K562 (cell line): ENCODE measurements around the gene PANX1. TPM values are rescaled to one million over a fixed set of nuclear protein-coding genes. Genes with fewer than 3 reads are reported as not detected.

Experiments used
- ATAC-seq: fragments of 200-7000 bp; cut with Tn5 transposase; 3 replicates; pipeline ENCODE4 v1.9.1; 2020; ENCODE audit warnings: moderate library complexity
- BruUV-seq: library from RNA; stranded (reverse); fragments of 400-500 nt; replicated peaks from 2 replicates; lab custom pipeline; 2021; lab: Mats Ljungman, UMichigan
- CTCF ChIA-PET: fragments of 300-600 bp; formaldehyde crosslinking; extraction: SDS; loops from one replicate; lab custom pipeline; 2021; ENCODE audit warnings: low intra/inter-chr PET ratio; lab: Yijun Ruan, JAX
- POLR2A ChIA-PET: fragments of 300-600, 350-650 bp; sonication (Branson Sonifier 250); formaldehyde crosslinking; extraction: SDS; loops from one replicate; lab custom pipeline; 2021; ENCODE audit warnings: antibody characterized with exemption, inconsistent platforms; lab: Yijun Ruan, JAX
- DNase-seq, 4 experiments: peaks; one replicate each; pipeline versions ENCODE4 v3.0.0 to v3.0.0-alpha.2; 2011 to 2018; ENCODE audit warnings: low spot score in 3 of 4, mixed read lengths in 3 of 4; ENCODE audit errors: extremely low read depth in 1 of 4
- FAIRE-seq: peaks from 2 replicates; lab custom pipeline; 2011; peaks lifted over from hg19 to GRCh38; lab: Jason Lieb, UNC
- H2AFZ ChIP-seq: 2 replicates; pipeline ENCODE4 v1.6.0; 2011; ENCODE audit warnings: low read depth, low read length, control low read depth, inconsistent platforms
- H3K27ac ChIP-seq: fragments of 200-600 bp; 3 replicates; pipeline ENCODE4 v1.8.0; 2011; ENCODE audit warnings: low read depth, mild to moderate bottlenecking, control low read depth, inconsistent platforms, low read length, moderate library complexity, mixed read lengths; ENCODE audit errors: extremely low read depth
- H3K27me3 ChIP-seq, 2 experiments: fragments of 300-600 bp in 1 of 2; 2 replicates in 1 of 2; 3 replicates in 1 of 2; pipeline versions ENCODE4 v1.6.0 to v1.8.0; 2011; ENCODE audit warnings: inconsistent platforms in 2 of 2, low read length in 2 of 2, mild to moderate bottlenecking in 1 of 2, mixed read lengths in 1 of 2, moderate library complexity in 1 of 2; ENCODE audit not compliant: control insufficient read depth in 2 of 2, insufficient read depth in 2 of 2
- H3K36me3 ChIP-seq: fragments of 300-600 bp; 3 replicates; pipeline ENCODE4 v1.8.0; 2011; ENCODE audit warnings: mild to moderate bottlenecking, low read length, inconsistent platforms; ENCODE audit not compliant: control insufficient read depth, insufficient read depth
- H3K4me1 ChIP-seq, 2 experiments: fragments of 200-600 bp in 1 of 2; replicated peaks in 1 of 2; 2 replicates in 1 of 2; 3 replicates in 1 of 2; pipeline versions ENCODE4 v1.5.1 to v1.8.0; 2011; ENCODE audit warnings: inconsistent platforms in 2 of 2, low read length in 2 of 2, mild to moderate bottlenecking in 1 of 2, mixed read lengths in 1 of 2, moderate library complexity in 1 of 2; ENCODE audit not compliant: control insufficient read depth in 2 of 2, insufficient read depth in 2 of 2
- H3K4me2 ChIP-seq: 2 replicates; pipeline ENCODE4 v1.6.1; 2011; ENCODE audit warnings: low read length, control low read depth, inconsistent platforms, mixed read lengths; ENCODE audit not compliant: insufficient read depth
- H3K4me3 ChIP-seq: fragments of 200-600 bp; sonication (generic), shearing (Covaris generic); 2 replicates; pipeline ENCODE4 v1.5.1; 2016; ENCODE audit warnings: control low read depth, inconsistent platforms
- H3K79me2 ChIP-seq: fragments of 200-600 bp; 3 replicates; pipeline ENCODE4 v1.8.0; 2011; ENCODE audit warnings: low read length, inconsistent platforms; ENCODE audit not compliant: control insufficient read depth, insufficient read depth
- H3K9ac ChIP-seq, 2 experiments: 2 replicates each; pipeline versions ENCODE4 v1.6.0 to v1.6.1; 2011; ENCODE audit warnings: low read depth in 2 of 2, low read length in 2 of 2, control low read depth in 1 of 2, inconsistent platforms in 1 of 2, mild to moderate bottlenecking in 1 of 2, mixed read lengths in 1 of 2; ENCODE audit not compliant: insufficient read depth in 1 of 2
- H3K9me1 ChIP-seq: one replicate; pipeline ENCODE4 v1.6.0; 2011; ENCODE audit warnings: inconsistent platforms, mild to moderate bottlenecking, low read length, moderate library complexity; ENCODE audit not compliant: control insufficient read depth, insufficient read depth
- H3K9me3 ChIP-seq: replicated peaks from 2 replicates; pipeline ENCODE4 v1.5.1; 2011; ENCODE audit warnings: low read depth, low read length, inconsistent platforms; ENCODE audit not compliant: control insufficient read depth, insufficient read depth
- H4K20me1 ChIP-seq: replicated peaks from 2 replicates; pipeline ENCODE4 v1.6.1; 2011; ENCODE audit warnings: low read length, inconsistent platforms, mixed read lengths; ENCODE audit not compliant: control insufficient read depth, insufficient read depth
- BHLHE40 ChIP-seq: IDR thresholded peaks from 2 replicates; pipeline ENCODE4 v1.6.1; 2011; ENCODE audit warnings: low read length, improper control_type of control experiment
- CHD1 ChIP-seq: fragments of 200-600 bp; sonication (generic); IDR thresholded peaks from one replicate; pipeline ENCODE4 v1.6.1; 2012; ENCODE audit warnings: mild to moderate bottlenecking, moderate library complexity, low read length, inconsistent platforms
- FOXJ3 ChIP-seq: sonication (generic); formaldehyde crosslinking; IDR thresholded peaks from 2 replicates; pipeline ENCODE4 v1.4.0; 2020; ENCODE audit warnings: mild to moderate bottlenecking, missing genetic modification reagents
- SETDB1 ChIP-seq: IDR thresholded peaks from one replicate; pipeline ENCODE4 v1.6.1; 2012; ENCODE audit warnings: low read length, control low read depth, inconsistent platforms
- STAT6 ChIP-seq: sonication (generic); formaldehyde crosslinking; IDR thresholded peaks from 2 replicates; pipeline ENCODE4 v1.8.1; 2023; ENCODE audit warnings: mild to moderate bottlenecking, missing genetic modification reagents
- ZNF354B ChIP-seq: fragments of 250-450 bp; sonication (Bioruptor Pico); IDR thresholded peaks from 2 replicates; pipeline ENCODE4 v1.4.0; 2020
- WGBS: fragments of 100-300 bp; shearing (Covaris generic); methylation state at CpG from one replicate; pipeline ENCODE4 v1.1.6; 2016; ENCODE audit warnings: low coverage, mixed read lengths; ENCODE audit not compliant: insufficient coverage; ENCODE audit errors: missing lambda C conversion rate; 5-methylcytosine and 5-hydroxymethylcytosine counted together
- in situ Hi-C: fragments of 300-500 bp; cut with MboI; formaldehyde crosslinking; loops from 4 replicates; pipeline ENCODE4 v1.15.0; 2018; ENCODE audit warnings: inconsistent platforms, mixed read lengths
- intact Hi-C: fragments of 100-400 bp; cut with micrococcal nuclease; formaldehyde crosslinking; loops from 2 replicates; pipeline ENCODE4 v1.14.2; 2022
- polyA plus RNA-seq, 8 experiments: library from polyadenylated mRNA; depleted of rRNA in 4 of 8; stranded (reverse) in 5 of 8; unstranded in 3 of 8; fragments of >200 nt; fragmentation: Nextera tagmentation in 2 of 8; fragmentation: Illumina TruSeq in 1 of 8; extraction: Ambion mirVana in 2 of 8; extraction: Trizol in 1 of 8; gene quantifications; 2 replicates each; pipeline versions ENCODE4 v1.2.1 to v1.2.3, GENCODE V29; 2011 to 2014; ENCODE audit warnings: inconsistent platforms in 1 of 8, missing spikeins in 1 of 8
- total RNA-seq, 7 experiments: library from RNA; depleted of rRNA in 6 of 7; stranded (reverse); fragments of >200 nt in 6 of 7; fragmentation: Illumina TruSeq in 2 of 7; extraction: Trizol in 2 of 7; gene quantifications; 2 replicates each; pipeline versions ENCODE4 v1.2.1 to v1.2.3, GENCODE V29; 2011 to 2021; ENCODE audit warnings: low replicate concordance in 1 of 7
- TF ChIP-seq, protein P1 (sequence below): sonication (generic); formaldehyde crosslinking; IDR thresholded peaks from 2 replicates; pipeline ENCODE4 v1.8.0; 2022; ENCODE audit warnings: missing genetic modification reagents, mild to moderate bottlenecking, borderline replicate concordance
- TF ChIP-seq, protein P2 (sequence below): fragments of 450-650 bp; conservative IDR thresholded peaks from 2 replicates; pipeline ENCODE4 v1.6.1; 2016; ENCODE audit warnings: missing genetic modification characterization, low read depth, mild to moderate bottlenecking, missing compliant biosample characterization, moderate library complexity
- TF ChIP-seq, protein P3 (sequence below), 2 experiments: fragments of 450-650 bp; IDR thresholded peaks; 2 replicates each; pipeline ENCODE4 v1.6.1; 2016

PANX1 gene
- total and polyA plus RNA-seq, 9 of the 15 experiments (the other 6 are each of a cell fraction or from before 2014, with no cell fraction given), result 1.9 to 14.8 (median 10.1) TPM

- ATAC-seq, result no peak
- H3K9ac ChIP-seq, result no peak overlapping the region
- intact Hi-C loops (no loop called here), in situ Hi-C loops (no loop called here)
- POLR2A ChIA-PET, result no interaction called here
- DNase-seq, result no peak
- no peak overlapping the region for H3K4me2 ChIP-seq
- H3K27ac ChIP-seq, result no peak overlapping the region
- H4K20me1 ChIP-seq, result no peaks in the 10 kb centered on the region
- TF ChIP-seq FOXJ3 (CRISPR knock-in tag) (no peak), STAT6 (CRISPR knock-in tag) (no peak)
- TF ChIP-seq, all 486 proteins: peak for 0
- Histone ChIP-seq H3K36me3 (no peaks in the 10 kb centered on the region), H3K9me3 (no peaks in the 10 kb centered on the region), H3K4me1 (peaks cover 0 to 7% of the 10 kb centered on the region in 2 experiments; a peak in 1 of 5 replicates), H3K4me3 (no peak overlapping the region), H3K9me1 (no peaks in the 10 kb centered on the region), H3K27me3 (peaks cover 0 to 14% of the 10 kb centered on the region in 2 experiments; a peak in 2 of 5 replicates), H3K79me2 (no peaks in the 10 kb centered on the region), H2AFZ (no peak overlapping the region)
- FAIRE-seq, result no peak
- no TSS peak for BruUV-seq
- CTCF ChIA-PET, result no interaction called here
- WGBS, result 0% methylated on average over 1 of the region's 1 CpG
Measured at GRCh38 chr11:94091091-94091490, 37.5 kb upstream of the PANX1 start.

- Histone ChIP-seq H3K79me2 (no peaks in the 10 kb centered on the region), H3K36me3 (no peaks in the 10 kb centered on the region), H3K27me3 (no peaks in the 10 kb centered on the region), H4K20me1 (no peaks in the 10 kb centered on the region), H3K4me1 (no peaks in the 10 kb centered on the region; a peak in 1 of 5 replicates), H2AFZ (no peak overlapping the region), H3K9me1 (no peaks in the 10 kb centered on the region), H3K9me3 (no peaks in the 10 kb centered on the region), H3K4me2 (no peak overlapping the region), H3K27ac (no peak overlapping the region), H3K4me3 (no peak overlapping the region), H3K9ac (no peak overlapping the region)
- ATAC-seq, result no peak
- BruUV-seq, result no TSS peak
- intact Hi-C loops (no loop called here), in situ Hi-C loops (no loop called here)
- no peak for DNase-seq
- CTCF ChIA-PET, result no interaction called here
- POLR2A ChIA-PET, result no interaction called here
- no peak for FAIRE-seq
- TF ChIP-seq, protein P1, sequence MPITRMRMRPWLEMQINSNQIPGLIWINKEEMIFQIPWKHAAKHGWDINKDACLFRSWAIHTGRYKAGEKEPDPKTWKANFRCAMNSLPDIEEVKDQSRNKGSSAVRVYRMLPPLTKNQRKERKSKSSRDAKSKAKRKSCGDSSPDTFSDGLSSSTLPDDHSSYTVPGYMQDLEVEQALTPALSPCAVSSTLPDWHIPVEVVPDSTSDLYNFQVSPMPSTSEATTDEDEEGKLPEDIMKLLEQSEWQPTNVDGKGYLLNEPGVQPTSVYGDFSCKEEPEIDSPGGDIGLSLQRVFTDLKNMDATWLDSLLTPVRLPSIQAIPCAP, result no peak
- no peak for TF ChIP-seq SETDB1
- TF ChIP-seq, protein P2, sequence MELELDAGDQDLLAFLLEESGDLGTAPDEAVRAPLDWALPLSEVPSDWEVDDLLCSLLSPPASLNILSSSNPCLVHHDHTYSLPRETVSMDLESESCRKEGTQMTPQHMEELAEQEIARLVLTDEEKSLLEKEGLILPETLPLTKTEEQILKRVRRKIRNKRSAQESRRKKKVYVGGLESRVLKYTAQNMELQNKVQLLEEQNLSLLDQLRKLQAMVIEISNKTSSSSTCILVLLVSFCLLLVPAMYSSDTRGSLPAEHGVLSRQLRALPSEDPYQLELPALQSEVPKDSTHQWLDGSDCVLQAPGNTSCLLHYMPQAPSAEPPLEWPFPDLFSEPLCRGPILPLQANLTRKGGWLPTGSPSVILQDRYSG (tag), result no peak
- TF ChIP-seq CHD1, result no peak
- no peak for TF ChIP-seq ZNF354B (CRISPR knock-in tag)
- TF ChIP-seq, protein P3, sequence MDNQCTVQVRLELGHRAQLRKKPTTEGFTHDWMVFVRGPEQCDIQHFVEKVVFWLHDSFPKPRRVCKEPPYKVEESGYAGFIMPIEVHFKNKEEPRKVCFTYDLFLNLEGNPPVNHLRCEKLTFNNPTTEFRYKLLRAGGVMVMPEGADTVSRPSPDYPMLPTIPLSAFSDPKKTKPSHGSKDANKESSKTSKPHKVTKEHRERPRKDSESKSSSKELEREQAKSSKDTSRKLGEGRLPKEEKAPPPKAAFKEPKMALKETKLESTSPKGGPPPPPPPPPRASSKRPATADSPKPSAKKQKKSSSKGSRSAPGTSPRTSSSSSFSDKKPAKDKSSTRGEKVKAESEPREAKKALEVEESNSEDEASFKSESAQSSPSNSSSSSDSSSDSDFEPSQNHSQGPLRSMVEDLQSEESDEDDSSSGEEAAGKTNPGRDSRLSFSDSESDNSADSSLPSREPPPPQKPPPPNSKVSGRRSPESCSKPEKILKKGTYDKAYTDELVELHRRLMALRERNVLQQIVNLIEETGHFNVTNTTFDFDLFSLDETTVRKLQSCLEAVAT (IDR thresholded peaks at IDR 0.05), result no peak
- TF ChIP-seq BHLHE40, result no peak
Measured at GRCh38 chr11:94100253-94100652, 28.4 kb upstream of the PANX1 start.
